Endometrial microvascular endothelial cells (primary cell): Measurements from ENCODE around the gene DGKK. TPM values are rescaled to one million over a fixed set of nuclear protein-coding genes. Genes with fewer than 3 reads are reported as not detected.
"Not testable (repeated sequence)": the region's sequence is repeated elsewhere in the genome, so short reads cannot be mapped to it uniquely, and the experiment has no call there.

Experiments
- in situ Hi-C: cut with HindIII; loops from 2 replicates; pipeline ENCODE4 v1.10.0; 2017; ENCODE audit warnings: low sequenced_read_pairs, low pct_unique_long_range_greater_than_20kb; ENCODE audit errors: inconsistent ontology term
- total RNA-seq: library from RNA; depleted of rRNA; stranded (reverse); fragments of >200 nt; gene quantifications from one replicate; pipeline ENCODE4 v1.2.3, GENCODE V29; 2015; ENCODE audit errors: inconsistent ontology term

The DGKK gene
- total RNA-seq, 1 donor from 2014 or later = not detected

GRCh38 chrX:50432829-50433289 is 37.8 kb downstream of the DGKK start:
- in situ Hi-C loops = no loop called here

- in situ Hi-C loops = no loop called here
Observed at GRCh38 chrX:50431623-50432022, 39.0 kb downstream of the DGKK start.

GRCh38 chrX:50430917-50431575 is 39.6 kb downstream of the DGKK start:
- in situ Hi-C loops = no loop called here

GRCh38 chrX:50428174-50428573 is 42.5 kb downstream of the DGKK start:
- in situ Hi-C loops = no loop called here

GRCh38 chrX:50407976-50408375 is 62.6 kb downstream of the DGKK start:
- in situ Hi-C loops = no loop called here

GRCh38 chrX:50403903-50404302 is 66.7 kb downstream of the DGKK start:
- in situ Hi-C loops = no loop called here

- in situ Hi-C loops = no loop called here
Observed at GRCh38 chrX:50402886-50403285, 67.7 kb downstream of the DGKK start.

GRCh38 chrX:50393902-50394301 is 76.7 kb downstream of the DGKK start:
- in situ Hi-C loops = no loop called here

GRCh38 chrX:50386520-50386919 is 84.1 kb downstream of the DGKK start:
- in situ Hi-C loops = no loop called here

- in situ Hi-C loops = no loop called here
Observed at GRCh38 chrX:50381729-50382415, 88.8 kb downstream of the DGKK start.

- in situ Hi-C loops = no loop called here
Observed at GRCh38 chrX:50375481-50376267, 95.0 kb downstream of the DGKK start.

GRCh38 chrX:50372966-50373365 is 97.7 kb downstream of the DGKK start:
- in situ Hi-C loops = no loop called here

- in situ Hi-C loops = no loop called here
Observed at GRCh38 chrX:50343917-50344316, 126.7 kb downstream of the DGKK start.

- in situ Hi-C loops = no loop called here
Observed at GRCh38 chrX:50333308-50333707, 137.3 kb downstream of the DGKK start.

GRCh38 chrX:50332668-50333067 is 138.0 kb downstream of the DGKK start:
- in situ Hi-C loops = not testable (repeated sequence)

- in situ Hi-C loops = no loop called here
Observed at GRCh38 chrX:50327235-50327634, 143.4 kb downstream of the DGKK start.
